Ishikawa (cell line): ENCODE measurements around the gene TMEM59L.

ENCODE experiments used
- CEBPB ChIP-seq: IDR thresholded peaks from 2 replicates; pipeline ENCODE4 v1.6.1; 2012
- CREB1 ChIP-seq: IDR thresholded peaks from 2 replicates; pipeline ENCODE4 v1.6.1; 2012; ENCODE audit warnings: low read depth
- EGR1 ChIP-seq: IDR thresholded peaks from 2 replicates; pipeline ENCODE4 v1.6.1; 2012
- EP300 ChIP-seq: IDR thresholded peaks from 2 replicates; pipeline ENCODE4 v1.6.1; 2012; ENCODE audit warnings: borderline replicate concordance
- FOXM1 ChIP-seq: IDR thresholded peaks from 2 replicates; pipeline ENCODE4 v1.6.1; 2012; ENCODE audit warnings: low read depth, borderline replicate concordance
- MAX ChIP-seq: IDR thresholded peaks from 2 replicates; pipeline ENCODE4 v1.6.1; 2012
- NFIC ChIP-seq: IDR thresholded peaks from 2 replicates; pipeline ENCODE4 v1.6.1; 2012
- RAD21 ChIP-seq: IDR thresholded peaks from 2 replicates; pipeline ENCODE4 v1.6.1; 2012; ENCODE audit warnings: low read depth
- REST ChIP-seq: IDR thresholded peaks from 2 replicates; pipeline ENCODE4 v1.6.1; 2012; ENCODE audit warnings: low read depth, mild to moderate bottlenecking
- TAF1 ChIP-seq: IDR thresholded peaks from 2 replicates; pipeline ENCODE4 v1.6.1; 2012; ENCODE audit warnings: low read depth, mild to moderate bottlenecking
- TCF12 ChIP-seq: IDR thresholded peaks from 2 replicates; pipeline ENCODE4 v1.6.1; 2012; ENCODE audit warnings: low read depth
- TEAD4 ChIP-seq: IDR thresholded peaks from 2 replicates; pipeline ENCODE4 v1.6.1; 2012
- USF1 ChIP-seq: IDR thresholded peaks from 2 replicates; pipeline ENCODE4 v1.6.1; 2012
- YY1 ChIP-seq: IDR thresholded peaks from 2 replicates; pipeline ENCODE4 v1.6.1; 2012; ENCODE audit warnings: low read depth
- ZBTB7A ChIP-seq: IDR thresholded peaks from 2 replicates; pipeline ENCODE4 v1.6.1; 2012; ENCODE audit warnings: low read depth

TMEM59L gene

GRCh38 chr19:18616023-18616422 lies 3.4 kb downstream of the TMEM59L start:
- TF ChIP-seq RAD21 (no peak), CEBPB (no peak), TAF1 (no peak), USF1 (no peak), REST (no peak), NFIC (no peak), YY1 (no peak), EP300 (no peak), FOXM1 (no peak), CREB1 (no peak), TEAD4 (no peak)

GRCh38 chr19:18617562-18617961 lies 4.9 kb downstream of the TMEM59L start:
- TF ChIP-seq TAF1 (no peak), TEAD4 (no peak), EP300 (no peak), ZBTB7A (no peak), MAX (no peak), FOXM1 (no peak), CREB1 (no peak), REST (no peak), USF1 (no peak), NFIC (no peak), EGR1 (no peak), TCF12 (no peak), YY1 (no peak), RAD21 (no peak), CEBPB (no peak)

- TF ChIP-seq CEBPB (no peak), EP300 (no peak), RAD21 (no peak)
Observed at GRCh38 chr19:18618236-18618635, 5.6 kb downstream of the TMEM59L start.

GRCh38 chr19:18620311-18620710 lies 7.6 kb downstream of the TMEM59L start:
- no peak for TF ChIP-seq TAF1
- TF ChIP-seq EP300: no peak
- no peak for TF ChIP-seq EGR1
- no peak for TF ChIP-seq ZBTB7A
- TF ChIP-seq MAX: no peak
- no peak for TF ChIP-seq TCF12
- TF ChIP-seq RAD21: no peak
- TF ChIP-seq CREB1: no peak
- no peak for TF ChIP-seq TEAD4

GRCh38 chr19:18620902-18621301 lies 8.2 kb downstream of the TMEM59L start:
- no peak for TF ChIP-seq REST
- no peak for TF ChIP-seq MAX
- no peak for TF ChIP-seq RAD21
- no peak for TF ChIP-seq CEBPB
- no peak for TF ChIP-seq ZBTB7A
- no peak for TF ChIP-seq NFIC
- TF ChIP-seq USF1: no peak
- TF ChIP-seq CREB1: no peak
